K562 (cell line): ENCODE measurements around the gene SLC9A7.

Source experiments
- BDP1 ChIP-seq: IDR thresholded peaks from 3 replicates; pipeline ENCODE4 v1.6.1; 2011; ENCODE audit not compliant: insufficient read length, insufficient read depth
- CREB3L1 ChIP-seq: fragments of 450-650 bp; IDR thresholded peaks from 2 replicates; pipeline ENCODE4 v1.6.1; 2014; ENCODE audit warnings: low read depth, mild to moderate bottlenecking, moderate library complexity, borderline replicate concordance
- CTCF ChIP-seq, 3 experiments: IDR thresholded peaks in 2 of 3; conservative IDR thresholded peaks in 1 of 3; 2 replicates each; pipeline ENCODE4 v1.5.1; 2011 to 2012; ENCODE audit warnings: low read length in 3 of 3, mild to moderate bottlenecking in 3 of 3, control low read depth in 2 of 3, improper control_type of control experiment in 1 of 3, inconsistent platforms in 1 of 3, low read depth in 1 of 3, mixed read lengths in 1 of 3, moderate library complexity in 1 of 3; ENCODE audit not compliant: insufficient read depth in 2 of 3
- EP300 ChIP-seq: IDR thresholded peaks from 2 replicates; pipeline ENCODE4 v1.6.1; 2012; ENCODE audit warnings: low read length, improper control_type of control experiment
- EZH2 ChIP-seq: IDR thresholded peaks from 2 replicates; pipeline ENCODE4 v1.6.1; 2012; ENCODE audit warnings: low read depth, mild to moderate bottlenecking, inconsistent platforms, low read length, borderline replicate concordance
- FOXK1 ChIP-seq: sonication (generic); formaldehyde crosslinking; IDR thresholded peaks from 2 replicates; pipeline ENCODE4 v1.8.0; 2022; ENCODE audit warnings: missing genetic modification reagents, mild to moderate bottlenecking, borderline replicate concordance
- HINFP ChIP-seq: fragments of 450-650 bp; conservative IDR thresholded peaks from 2 replicates; pipeline ENCODE4 v1.6.1; 2016; ENCODE audit warnings: missing genetic modification characterization, low read depth, mild to moderate bottlenecking, control low read depth, missing compliant biosample characterization
- HIVEP1 ChIP-seq: fragments of 250-450 bp; sonication (Bioruptor Pico); IDR thresholded peaks from 2 replicates; pipeline ENCODE4 v1.4.0; 2020; ENCODE audit warnings: mild to moderate bottlenecking
- POLR2AphosphoS5 ChIP-seq: IDR thresholded peaks from 2 replicates; pipeline ENCODE4 v1.6.1; 2011; ENCODE audit warnings: mild to moderate bottlenecking, low read depth, low read length, moderate library complexity; ENCODE audit not compliant: control insufficient read depth, insufficient read depth
- SMAD1 ChIP-seq: fragments of 150-350 bp; IDR thresholded peaks from 2 replicates; pipeline ENCODE4 v1.6.1; 2014; ENCODE audit warnings: low read length, low read depth; ENCODE audit not compliant: partially characterized antibody
- ZBTB1 ChIP-seq: sonication (generic); formaldehyde crosslinking; IDR thresholded peaks from 2 replicates; pipeline ENCODE4 v1.8.1; 2023; ENCODE audit warnings: missing genetic modification reagents, low read depth, mild to moderate bottlenecking, borderline replicate concordance
- ZNF121 ChIP-seq: sonication (generic); formaldehyde crosslinking; conservative IDR thresholded peaks from 2 replicates; pipeline ENCODE4 v1.8.0; 2022; ENCODE audit warnings: missing genetic modification reagents
- ZNF274 ChIP-seq: IDR thresholded peaks from 2 replicates; pipeline ENCODE4 v1.6.1; 2011; ENCODE audit warnings: low read depth, mild to moderate bottlenecking, low read length, moderate library complexity, borderline replicate concordance

- no peak for TF ChIP-seq CTCF (IDR thresholded peaks at IDR 0.05 in 2 of 3, conservative IDR thresholded peaks at IDR 0.05 in 1 of 3; ENCODE audit: insufficient read depth in 2 of 3, low read depth in 1 of 3, low read length in 3 of 3)
- no peak for TF ChIP-seq POLR2AphosphoS5
- no peak for TF ChIP-seq EP300
- TF ChIP-seq ZNF121 (CRISPR knock-in tag): no peak
- no peak for TF ChIP-seq EZH2
- no peak for TF ChIP-seq BDP1
- no peak for TF ChIP-seq CREB3L1
- no peak for TF ChIP-seq SMAD1
- TF ChIP-seq ZNF274: no peak
- TF ChIP-seq ZBTB1 (CRISPR knock-in tag): no peak
- TF ChIP-seq HIVEP1 (CRISPR knock-in tag): no peak
- TF ChIP-seq FOXK1 (CRISPR knock-in tag): no peak
- no peak for TF ChIP-seq HINFP
These were observed 182.9 kb downstream of the SLC9A7 start for GRCh38 chrX:46575991-46576392.
